ENCODE results near the gene MYRIP.

MYRIP gene

GRCh38 chr3:40309418-40309924 is 500.1 kb downstream of the MYRIP start, which contains the start of gene EIF1B:
EIF1B (plus strand) TSS chr3:40309707; CDS start chr3:40309942, 235 bp downstream.
- H3K4me1 ChIP-seq (ENCODE audit: control insufficient read depth in 1 of 2, insufficient read depth in 2 of 2, low read length in 2 of 2), result peaks cover 14 to 44% of the 10 kb centered on the region in 2 donors

More at GRCh38 chr3:40309418-40309924, 500.1 kb downstream of the MYRIP start, which contains the start of gene EIF1B:
- Histone ChIP-seq H3K9me3 (ENCODE audit: control insufficient read depth in 1 of 2, low read length in 2 of 2) (no peaks in the 10 kb centered on the region), H3K9ac (ENCODE audit: low read depth in 1 of 2, low read length in 2 of 2) (peak within 1 kb of the TSS; percentile 78 to 88), H3K36me3 (ENCODE audit: control insufficient read depth in 1 of 2, insufficient read depth in 2 of 2, low read length in 2 of 2) (peaks cover 13 to 16% of the 10 kb centered on the region in 2 donors), H3K4me3 (ENCODE audit: low read depth in 1 of 2, low read length in 2 of 2) (peak within 1 kb of the TSS; percentile 89 to 91), H3K27me3 (ENCODE audit: control insufficient read depth in 1 of 2, insufficient read depth in 2 of 2, low read length in 2 of 2) (no peaks in the 10 kb centered on the region), H3K27ac (ENCODE audit: low read depth, low read length) (peak within 1 kb of the TSS; percentile 84)

Data from duodenal mucosa (tissue), 2 donors.